ENCODE results near the gene LRRC32.

- no peak for TF ChIP-seq CTCF (IDR thresholded peaks at IDR 0.05; ENCODE audit: insufficient read depth, low read length, poor library complexity, severe bottlenecking)
- no peak for TF ChIP-seq EZH2phosphoT487 (conservative IDR thresholded peaks at IDR 0.05; ENCODE audit: low read length)
Observed at GRCh38 chr11:76660533-76661305, 9.8 kb downstream of the LRRC32 start.
